NCI-H2107 treated with DMSO at 0.1 percent for 48 hours (cell line): Measurements from ENCODE around the gene C18orf32.
"Not testable (repeated sequence)": the region's sequence is repeated elsewhere in the genome, so short reads cannot be mapped to it uniquely, and the experiment has no call there.

Source experiments
- DNase-seq: peaks from one replicate; lab custom pipeline; 2025; ENCODE audit not compliant: unreplicated experiment; lab: John Stamatoyannopoulos, UW

Gene C18orf32

GRCh38 chr18:49486953-49487710 is at the start of gene C18orf32:
Gene C18orf32 (minus strand): TSS chr18:49487234. CDS start chr18:49483748, 3,486 bp downstream.
- peak; percentile 85 for DNase-seq

GRCh38 chr18:49534846-49535601 is 48.0 kb upstream of the C18orf32 start:
- DNase-seq, result no peak

- no peak for DNase-seq
Measured at GRCh38 chr18:49531678-49532153, 44.7 kb upstream of the C18orf32 start.

GRCh38 chr18:49529596-49529995 is 42.6 kb upstream of the C18orf32 start:
- DNase-seq, result no peak

- DNase-seq, result no peak
Measured at GRCh38 chr18:49527631-49528327, 40.7 kb upstream of the C18orf32 start.

- no peak for DNase-seq
Measured at GRCh38 chr18:49525981-49526380, 38.9 kb upstream of the C18orf32 start.

- DNase-seq, result no peak
Measured at GRCh38 chr18:49524951-49525350, 37.9 kb upstream of the C18orf32 start.

- DNase-seq, result no peak
Measured at GRCh38 chr18:49524349-49524748, 37.3 kb upstream of the C18orf32 start.

GRCh38 chr18:49523580-49524093 is 36.6 kb upstream of the C18orf32 start:
- DNase-seq, result not testable (repeated sequence)

- DNase-seq, result peak; percentile 99
Measured at GRCh38 chr18:49521216-49521835, 34.3 kb upstream of the C18orf32 start.

- DNase-seq, result peak; percentile 82
Measured at GRCh38 chr18:49520661-49521145, 33.7 kb upstream of the C18orf32 start.

GRCh38 chr18:49519101-49519971 is 32.3 kb upstream of the C18orf32 start:
- DNase-seq, result no peak

GRCh38 chr18:49517483-49517882 is 30.4 kb upstream of the C18orf32 start:
- DNase-seq, result no peak

- DNase-seq, result no peak
Measured at GRCh38 chr18:49515516-49515915, 28.5 kb upstream of the C18orf32 start.

- DNase-seq, result not testable (repeated sequence)
Measured at GRCh38 chr18:49515003-49515402, 28.0 kb upstream of the C18orf32 start.

GRCh38 chr18:49514577-49514976 is 27.5 kb upstream of the C18orf32 start:
- no peak for DNase-seq

- not testable (repeated sequence) for DNase-seq
Measured at GRCh38 chr18:49512876-49513275, 25.8 kb upstream of the C18orf32 start.

- DNase-seq, result peak; percentile 91
Measured at GRCh38 chr18:49510393-49511115, 23.5 kb upstream of the C18orf32 start.

GRCh38 chr18:49506438-49506837 is 19.4 kb upstream of the C18orf32 start:
- not testable (repeated sequence) for DNase-seq
